ENCODE data around the gene OCIAD1.
"Not testable (repeated sequence)": the region's sequence is repeated elsewhere in the genome, so short reads cannot be mapped to it uniquely, and the experiment has no call there.

The OCIAD1 gene

GRCh38 chr4:48816971-48817370, 13.9 kb upstream of the OCIAD1 start:
- DNase-seq (ENCODE audit: low spot score): no peak

- DNase-seq (ENCODE audit: low spot score): not testable (repeated sequence)
Observed at GRCh38 chr4:48821431-48821830, 9.5 kb upstream of the OCIAD1 start.

- DNase-seq (ENCODE audit: low spot score): no peak
Observed at GRCh38 chr4:48827622-48828021, 3.3 kb upstream of the OCIAD1 start.

GRCh38 chr4:48831532-48832030, 693 bp downstream of the OCIAD1 start:
- DNase-seq (ENCODE audit: low spot score): peak; percentile 4

GRCh38 chr4:48832571-48832970, 1.7 kb downstream of the OCIAD1 start:
- DNase-seq (ENCODE audit: low spot score): no peak

GRCh38 chr4:48836658-48837057, 5.8 kb downstream of the OCIAD1 start:
- DNase-seq (ENCODE audit: low spot score): no peak

GRCh38 chr4:48841045-48841827, 10.3 kb downstream of the OCIAD1 start:
- DNase-seq (ENCODE audit: low spot score): no peak

- DNase-seq (ENCODE audit: low spot score): no peak
Observed at GRCh38 chr4:48844843-48845242, 14.0 kb downstream of the OCIAD1 start.

- not testable (repeated sequence) for DNase-seq (ENCODE audit: low spot score)
Observed at GRCh38 chr4:48848799-48849198, 17.9 kb downstream of the OCIAD1 start.

GRCh38 chr4:48851651-48852050, 20.8 kb downstream of the OCIAD1 start:
- DNase-seq (ENCODE audit: low spot score): no peak

- DNase-seq (ENCODE audit: low spot score): no peak
Observed at GRCh38 chr4:48853604-48854394, 22.9 kb downstream of the OCIAD1 start.

- no peak for DNase-seq (ENCODE audit: low spot score)
Observed at GRCh38 chr4:48854395-48854683, 23.5 kb downstream of the OCIAD1 start.

GRCh38 chr4:48854982-48855381, 24.1 kb downstream of the OCIAD1 start:
- DNase-seq (ENCODE audit: low spot score): no peak

- DNase-seq (ENCODE audit: low spot score): no peak
Observed at GRCh38 chr4:48858130-48858529, 27.2 kb downstream of the OCIAD1 start.

- no peak for DNase-seq (ENCODE audit: low spot score)
Observed at GRCh38 chr4:48862038-48862437, 31.1 kb downstream of the OCIAD1 start.

GRCh38 chr4:48862661-48863060, 31.8 kb downstream of the OCIAD1 start:
- no peak for DNase-seq (ENCODE audit: low spot score)

GRCh38 chr4:48863728-48864127, 32.8 kb downstream of the OCIAD1 start:
- no peak for DNase-seq (ENCODE audit: low spot score)

- not testable (repeated sequence) for DNase-seq (ENCODE audit: low spot score)
Observed at GRCh38 chr4:48864696-48865095, 33.8 kb downstream of the OCIAD1 start.

- DNase-seq (ENCODE audit: low spot score): no peak
Observed at GRCh38 chr4:48877827-48878535, 47.1 kb downstream of the OCIAD1 start.

GRCh38 chr4:48879561-48880442, 48.9 kb downstream of the OCIAD1 start:
- DNase-seq (ENCODE audit: low spot score): no peak

GRCh38 chr4:48881646-48882045, 50.8 kb downstream of the OCIAD1 start:
- DNase-seq (ENCODE audit: low spot score): not testable (repeated sequence)

- DNase-seq (ENCODE audit: low spot score): not testable (repeated sequence)
Observed at GRCh38 chr4:48889750-48890149, 58.9 kb downstream of the OCIAD1 start.

All from GM03348 (cell line).